HG03520 (cell line): ENCODE data around the gene SHROOM3.
A peak's percentile ranks its signal among the peaks of the same experiment; 100 is the strongest.

Experiments used
- ATAC-seq: cut with Tn5 transposase; IDR thresholded peaks from one replicate; pipeline ENCODE4 v1.9.1; 2021; ENCODE audit warnings: mild to moderate bottlenecking, moderate library complexity; ENCODE audit not compliant: unreplicated experiment

Gene SHROOM3

GRCh38 chr4:76800902-76801301 lies 365.9 kb downstream of the SHROOM3 start:
- peak; percentile 64 for ATAC-seq

- ATAC-seq: no peak
Measured at GRCh38 chr4:76801621-76802235, 366.7 kb downstream of the SHROOM3 start.

GRCh38 chr4:76802236-76803021 lies 367.4 kb downstream of the SHROOM3 start:
- no peak for ATAC-seq

GRCh38 chr4:76803522-76803921 lies 368.5 kb downstream of the SHROOM3 start:
- no peak for ATAC-seq

GRCh38 chr4:76804096-76804495 lies 369.1 kb downstream of the SHROOM3 start:
- no peak for ATAC-seq

GRCh38 chr4:76806346-76806745 lies 371.3 kb downstream of the SHROOM3 start:
- ATAC-seq: no peak

- ATAC-seq: no peak
Measured at GRCh38 chr4:76806757-76807156, 371.7 kb downstream of the SHROOM3 start.

GRCh38 chr4:76809594-76810305 lies 374.7 kb downstream of the SHROOM3 start:
- ATAC-seq: no peak

GRCh38 chr4:76811604-76812412 lies 376.8 kb downstream of the SHROOM3 start:
- ATAC-seq: no peak

GRCh38 chr4:76813070-76813469 lies 378.0 kb downstream of the SHROOM3 start:
- no peak for ATAC-seq

- ATAC-seq: no peak
Measured at GRCh38 chr4:76821641-76822040, 386.6 kb downstream of the SHROOM3 start.

GRCh38 chr4:76822303-76822702 lies 387.3 kb downstream of the SHROOM3 start:
- no peak for ATAC-seq

GRCh38 chr4:76823495-76823894 lies 388.5 kb downstream of the SHROOM3 start:
- ATAC-seq: no peak

GRCh38 chr4:76830612-76830963 lies 395.6 kb downstream of the SHROOM3 start:
- no peak for ATAC-seq

- ATAC-seq: no peak
Measured at GRCh38 chr4:76830964-76831703, 396.1 kb downstream of the SHROOM3 start.

GRCh38 chr4:76831711-76832373 lies 396.8 kb downstream of the SHROOM3 start:
- ATAC-seq: no peak
